CD4-positive, alpha-beta T cell (primary cell): ENCODE data around the gene PFDN1. TPM values are rescaled to one million over a fixed set of nuclear protein-coding genes. Genes with fewer than 3 reads are reported as not detected.

ENCODE experiments used
- ATAC-seq: fragments of 200-7000 bp; cut with Tn5 transposase; one replicate; pipeline ENCODE4 v1.10.0; 2022; ENCODE audit warnings: mild to moderate bottlenecking; ENCODE audit not compliant: poor library complexity
- CTCF ChIA-PET: fragments of 350-600 bp; sonication (Branson Sonifier 250); formaldehyde crosslinking; loops from one replicate; lab custom pipeline; 2021; ENCODE audit warnings: antibody characterized with exemption, inconsistent platforms; lab: Charles Lee
- POLR2A ChIA-PET: fragments of 350-600 bp; sonication (Branson Sonifier 250); formaldehyde crosslinking; loops from one replicate; lab custom pipeline; 2021; ENCODE audit warnings: antibody characterized with exemption, inconsistent platforms; lab: Charles Lee
- DNase-seq, 14 experiments: peaks; one replicate each; pipeline ENCODE4 v3.0.0-alpha.2; 2013 to 2020; ENCODE audit warnings: mixed read lengths in 2 of 14
- H3K27ac ChIP-seq, 2 donors: one replicate each; pipeline versions ENCODE4 v1.5.1 to v1.7.0; 2013; ENCODE audit warnings: low read length in 2 of 2, low read depth in 1 of 2, mild to moderate bottlenecking in 1 of 2
- H3K27me3 ChIP-seq, 2 experiments: 1 replicate in 1 of 2; 2 replicates in 1 of 2; pipeline versions ENCODE4 v1.6.1 to v1.7.0; 2013; ENCODE audit warnings: low read length in 2 of 2, control low read depth in 1 of 2, mild to moderate bottlenecking in 1 of 2, moderate library complexity in 1 of 2; ENCODE audit not compliant: insufficient read depth in 2 of 2, control insufficient read depth in 1 of 2
- H3K36me3 ChIP-seq: one replicate; pipeline ENCODE4 v1.6.1; 2013; ENCODE audit warnings: low read length, control low read depth; ENCODE audit not compliant: insufficient read depth
- H3K4me1 ChIP-seq: one replicate; pipeline ENCODE4 v1.6.1; 2013; ENCODE audit warnings: low read length, control low read depth; ENCODE audit not compliant: insufficient read depth
- H3K4me3 ChIP-seq: one replicate; pipeline ENCODE4 v1.5.1; 2013; ENCODE audit warnings: mild to moderate bottlenecking, low read length, moderate library complexity
- H3K9me3 ChIP-seq, 2 experiments: 1 replicate in 1 of 2; 2 replicates in 1 of 2; pipeline versions ENCODE4 v1.6.1 to v1.7.0; 2013; ENCODE audit warnings: low read length in 2 of 2, mild to moderate bottlenecking in 2 of 2, control low read depth in 1 of 2, moderate library complexity in 1 of 2; ENCODE audit not compliant: control insufficient read depth in 1 of 2, insufficient read depth in 1 of 2
- H3K27ac Mint-ChIP-seq: one replicate; pipeline ENCODE4 v1.8.0; 2020; ENCODE audit warnings: mixed read lengths
- H3K27me3 Mint-ChIP-seq: one replicate; pipeline ENCODE4 v1.8.0; 2021; ENCODE audit warnings: mixed read lengths
- H3K36me3 Mint-ChIP-seq: one replicate; pipeline ENCODE4 v1.8.0; 2021; ENCODE audit warnings: low read depth, mixed read lengths
- H3K4me1 Mint-ChIP-seq: one replicate; pipeline ENCODE4 v1.8.0; 2021; ENCODE audit warnings: low read depth, mixed read lengths
- H3K4me3 Mint-ChIP-seq: one replicate; pipeline ENCODE4 v1.8.0; 2020; ENCODE audit warnings: mild to moderate bottlenecking, mixed read lengths
- H3K9me3 Mint-ChIP-seq: one replicate; pipeline ENCODE4 v1.8.0; 2020; ENCODE audit warnings: mixed read lengths
- CTCF ChIP-seq: fragments of 200-600 bp; IDR thresholded peaks from one replicate; pipeline ENCODE4 v1.8.0; 2022; ENCODE audit warnings: antibody characterized with exemption, mild to moderate bottlenecking
- intact Hi-C, 2 experiments: fragments of 100-400 bp; cut with DNase I in 1 of 2; cut with micrococcal nuclease in 1 of 2; formaldehyde crosslinking; loops; one replicate each; pipeline versions ENCODE4 v1.15.1 to v1.9.0; 2023 to 2025; cut with DNase I, micrococcal nuclease
- total RNA-seq, 174 experiments: library from RNA in 2 of 174; stranded (reverse) in 2 of 174; gene quantifications; one replicate each; pipeline ENCODE4 v1.2.3 and lab custom pipeline; 2021 to 2026

The PFDN1 gene
- total RNA-seq, 2 experiments from 2014 or later, result 21.3 to 22.0 TPM

GRCh38 chr5:140312791-140313189 lies 9.9 kb upstream of the PFDN1 start:
- no peak overlapping the region for H3K27ac Mint-ChIP-seq
- POLR2A ChIA-PET, result no interaction called here
- CTCF ChIA-PET, result interaction anchor here (1.3 kb wide), 1 partner anchor 19 kb away, joined by 3 read pairs; no protein-coding TSS in a partner anchor

GRCh38 chr5:140312067-140312790 lies 9.3 kb upstream of the PFDN1 start:
- Mint-ChIP-seq H3K4me3 (no peak overlapping the region), H3K4me1 (no peaks in the 10 kb centered on the region), H3K27me3 (no peaks in the 10 kb centered on the region), H3K36me3 (no peaks in the 10 kb centered on the region), H3K27ac (no peak overlapping the region), H3K9me3 (no peaks in the 10 kb centered on the region)
- peak in 2 of 14 experiments; percentile 23 to 43 for DNase-seq
- no peaks in the 10 kb centered on the region for H3K36me3 ChIP-seq
- no peak overlapping the region for H3K27ac ChIP-seq
- no peak for ATAC-seq
- intact Hi-C loops, result no loop called here
- TF ChIP-seq CTCF, result no peak
- no peak overlapping the region for H3K4me3 ChIP-seq
- no peaks in the 10 kb centered on the region for H3K4me1 ChIP-seq
- H3K9me3 ChIP-seq, result no peaks in the 10 kb centered on the region
- ChIA-PET POLR2A (no interaction called here), CTCF (interaction anchor here (1.3 kb wide), 1 partner anchor 18 kb away, joined by 3 read pairs; no protein-coding TSS in a partner anchor)
- H3K27me3 ChIP-seq, result no peaks in the 10 kb centered on the region

More at GRCh38 chr5:140312791-140313189, 9.9 kb upstream of the PFDN1 start:
- Histone ChIP-seq H3K36me3 (no peaks in the 10 kb centered on the region), H3K9me3 (no peaks in the 10 kb centered on the region), H3K27me3 (no peaks in the 10 kb centered on the region), H3K4me3 (no peak overlapping the region), H3K27ac (no peak overlapping the region), H3K4me1 (no peaks in the 10 kb centered on the region)
- no peak for DNase-seq
- no peaks in the 10 kb centered on the region for H3K36me3 Mint-ChIP-seq
- intact Hi-C loops, result no loop called here
- H3K27me3 Mint-ChIP-seq, result no peaks in the 10 kb centered on the region
- no peak for ATAC-seq
- TF ChIP-seq CTCF, result no peak
- H3K4me1 Mint-ChIP-seq, result no peaks in the 10 kb centered on the region
- H3K9me3 Mint-ChIP-seq, result no peaks in the 10 kb centered on the region
- no peak overlapping the region for H3K4me3 Mint-ChIP-seq

GRCh38 chr5:140311011-140311467 lies 8.1 kb upstream of the PFDN1 start:
- DNase-seq (no peak), ATAC-seq (no peak)
- ChIA-PET POLR2A (no interaction called here), CTCF (no interaction called here)
- Mint-ChIP-seq H3K36me3 (no peaks in the 10 kb centered on the region), H3K4me1 (no peaks in the 10 kb centered on the region), H3K4me3 (no peak overlapping the region), H3K9me3 (no peaks in the 10 kb centered on the region), H3K27ac (no peak overlapping the region), H3K27me3 (no peaks in the 10 kb centered on the region)
- intact Hi-C loops, result no loop called here
- Histone ChIP-seq H3K36me3 (no peaks in the 10 kb centered on the region), H3K27ac (no peak overlapping the region), H3K4me3 (no peak overlapping the region), H3K4me1 (no peaks in the 10 kb centered on the region), H3K9me3 (no peaks in the 10 kb centered on the region), H3K27me3 (no peaks in the 10 kb centered on the region)
- TF ChIP-seq CTCF, result no peak
